K562 (cell line): ENCODE measurements around the gene NABP2. TPM values are rescaled to one million over a fixed set of nuclear protein-coding genes. Genes with fewer than 3 reads are reported as not detected.

ENCODE experiments used
- EGR1 ChIP-seq: fragments of 450-650 bp; conservative IDR thresholded peaks from 2 replicates; pipeline ENCODE4 v1.6.1; 2017; ENCODE audit warnings: mild to moderate bottlenecking
- ERF ChIP-seq: fragments of 450-650 bp; formaldehyde crosslinking; IDR thresholded peaks from 2 replicates; pipeline ENCODE4 v1.4.0; 2020; ENCODE audit warnings: mild to moderate bottlenecking, mixed read lengths
- EZH2 ChIP-seq: IDR thresholded peaks from 2 replicates; pipeline ENCODE4 v1.6.1; 2012; ENCODE audit warnings: low read depth, mild to moderate bottlenecking, inconsistent platforms, low read length, borderline replicate concordance
- FOS ChIP-seq: IDR thresholded peaks from 3 replicates; pipeline ENCODE4 v1.6.1; 2011; ENCODE audit not compliant: insufficient read length; ENCODE audit errors: extremely low read depth
- FOXJ2 ChIP-seq: fragments of 200-800 bp; sonication (Bioruptor generic); IDR thresholded peaks from 2 replicates; pipeline ENCODE4 v1.6.1; 2016; ENCODE audit warnings: missing genetic modification characterization, missing compliant biosample characterization
- GABPA ChIP-seq: fragments of 200-800 bp; sonication (Bioruptor generic); conservative IDR thresholded peaks from 2 replicates; pipeline ENCODE4 v1.6.1; 2016; ENCODE audit warnings: low read depth, missing genetic modification characterization, missing compliant biosample characterization
- L3MBTL2 ChIP-seq: fragments of 450-650 bp; IDR thresholded peaks from 2 replicates; pipeline ENCODE4 v1.6.1; 2016; ENCODE audit warnings: mild to moderate bottlenecking, moderate library complexity
- NFRKB ChIP-seq: fragments of 450-650 bp; IDR thresholded peaks from 2 replicates; pipeline ENCODE4 v1.6.1; 2016; ENCODE audit warnings: low read depth
- SLC30A9 ChIP-seq: fragments of 250-450 bp; sonication (Bioruptor Pico); IDR thresholded peaks from 2 replicates; pipeline ENCODE4 v1.8.0; 2022; ENCODE audit warnings: mild to moderate bottlenecking, moderate library complexity
- ZNF311 ChIP-seq: fragments of 250-450 bp; sonication (Bioruptor Pico); IDR thresholded peaks from 2 replicates; pipeline ENCODE4 v1.4.0; 2020; ENCODE audit warnings: mild to moderate bottlenecking, moderate library complexity
- polyA plus RNA-seq, 8 experiments: library from polyadenylated mRNA; depleted of rRNA in 4 of 8; stranded (reverse) in 5 of 8; unstranded in 3 of 8; fragments of >200 nt; fragmentation: Nextera tagmentation in 2 of 8; fragmentation: Illumina TruSeq in 1 of 8; extraction: Ambion mirVana in 2 of 8; extraction: Trizol in 1 of 8; gene quantifications; 2 replicates each; pipeline versions ENCODE4 v1.2.1 to v1.2.3, GENCODE V29; 2011 to 2014; ENCODE audit warnings: inconsistent platforms in 1 of 8, missing spikeins in 1 of 8
- total RNA-seq, 7 experiments: library from RNA; depleted of rRNA in 6 of 7; stranded (reverse); fragments of >200 nt in 6 of 7; fragmentation: Illumina TruSeq in 2 of 7; extraction: Trizol in 2 of 7; gene quantifications; 2 replicates each; pipeline versions ENCODE4 v1.2.1 to v1.2.3, GENCODE V29; 2011 to 2021; ENCODE audit warnings: low replicate concordance in 1 of 7
- TF ChIP-seq, protein P1 (sequence below): sonication (generic); formaldehyde crosslinking; IDR thresholded peaks from 2 replicates; pipeline ENCODE4 v1.8.0; 2022; ENCODE audit warnings: mild to moderate bottlenecking, missing genetic modification reagents
- TF ChIP-seq, protein P2 (sequence below), 2 experiments: fragments of 250-450 bp in 1 of 2; fragments of 450-650 bp in 1 of 2; sonication (Bioruptor Pico) in 1 of 2; IDR thresholded peaks; 2 replicates each; pipeline versions ENCODE4 v1.6.1 to v1.8.0; 2016 to 2021; ENCODE audit warnings: mild to moderate bottlenecking in 2 of 2, moderate library complexity in 2 of 2, missing compliant biosample characterization in 1 of 2, missing genetic modification characterization in 1 of 2
- TF ChIP-seq, protein P3 (sequence below): fragments of 250-450 bp; sonication (Bioruptor Pico); IDR thresholded peaks from 2 replicates; pipeline ENCODE4 v1.4.0; 2020; ENCODE audit warnings: borderline replicate concordance
- TF ChIP-seq, protein P4 (sequence below): fragments of 250-450 bp; sonication (Bioruptor Pico); IDR thresholded peaks from 2 replicates; pipeline ENCODE4 v1.4.0; 2020; ENCODE audit warnings: mild to moderate bottlenecking, moderate library complexity
- TF ChIP-seq, protein P5 (sequence below): fragments of 450-650 bp; formaldehyde crosslinking; IDR thresholded peaks from 2 replicates; pipeline ENCODE4 v1.4.0; 2020; ENCODE audit warnings: mild to moderate bottlenecking, moderate library complexity
- TF ChIP-seq, protein P6 (sequence below): fragments of 150-350 bp; IDR thresholded peaks from 2 replicates; pipeline ENCODE4 v1.6.1; 2014; ENCODE audit warnings: low read depth, mild to moderate bottlenecking, low read length, borderline replicate concordance

The NABP2 gene
- total and polyA plus RNA-seq, 9 of the 15 experiments (the other 6 are each of a cell fraction or from before 2014, with no cell fraction given) = 11.3 to 60.6 (median 43.5) TPM

DNA sequence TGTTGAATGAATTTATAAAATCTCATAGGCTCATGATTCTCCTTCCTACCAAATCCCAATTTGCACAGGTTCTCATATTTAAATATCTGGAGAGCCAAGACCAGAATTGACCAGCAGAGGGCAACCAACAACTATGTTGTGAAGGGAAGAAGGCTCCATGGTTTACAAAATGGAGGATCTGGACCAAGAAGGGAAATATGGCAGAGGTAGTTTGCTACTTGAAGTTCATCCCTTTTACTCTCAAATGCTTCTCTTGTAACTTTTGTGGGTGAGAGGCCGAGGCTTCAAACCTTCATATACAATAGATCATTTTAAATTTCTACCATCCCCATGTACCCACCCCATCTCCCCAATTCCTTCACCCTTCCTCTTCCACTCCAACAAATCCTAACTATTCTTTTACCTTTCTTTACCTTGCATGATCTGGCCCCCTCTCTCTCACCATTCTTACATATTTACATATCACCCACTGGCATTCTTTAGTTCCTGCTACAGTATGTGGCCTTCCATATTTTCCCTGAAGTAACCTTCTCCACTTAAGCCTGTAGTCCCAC, 31.0 kb upstream of the NABP2 start (continued):
- TF ChIP-seq, protein P1, sequence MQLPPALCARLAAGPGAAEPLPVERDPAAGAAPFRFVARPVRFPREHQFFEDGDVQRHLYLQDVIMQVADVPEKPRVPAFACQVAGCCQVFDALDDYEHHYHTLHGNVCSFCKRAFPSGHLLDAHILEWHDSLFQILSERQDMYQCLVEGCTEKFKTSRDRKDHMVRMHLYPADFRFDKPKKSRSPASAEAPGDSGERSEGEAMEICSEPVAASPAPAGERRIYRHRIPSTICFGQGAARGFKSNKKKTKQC (CRISPR knock-in tag) = no peak
- TF ChIP-seq ERF (CRISPR knock-in tag) (no peak), EGR1 (no peak), FOS (no peak), GABPA (no peak), SLC30A9 (CRISPR knock-in tag) (no peak), EZH2 (no peak), FOXJ2 (tag) (no peak), ZNF311 (no peak), L3MBTL2 (peak; percentile 22; the same call in 1 of the 2 replicates), NFRKB (peak; percentile 68)
- TF ChIP-seq, protein P2, sequence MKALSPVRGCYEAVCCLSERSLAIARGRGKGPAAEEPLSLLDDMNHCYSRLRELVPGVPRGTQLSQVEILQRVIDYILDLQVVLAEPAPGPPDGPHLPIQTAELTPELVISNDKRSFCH (CRISPR knock-in tag; IDR thresholded peaks at IDR 0.05) = no peak
- TF ChIP-seq, protein P2 (tag; IDR thresholded peaks at IDR 0.05) = no peak
- TF ChIP-seq, protein P3, sequence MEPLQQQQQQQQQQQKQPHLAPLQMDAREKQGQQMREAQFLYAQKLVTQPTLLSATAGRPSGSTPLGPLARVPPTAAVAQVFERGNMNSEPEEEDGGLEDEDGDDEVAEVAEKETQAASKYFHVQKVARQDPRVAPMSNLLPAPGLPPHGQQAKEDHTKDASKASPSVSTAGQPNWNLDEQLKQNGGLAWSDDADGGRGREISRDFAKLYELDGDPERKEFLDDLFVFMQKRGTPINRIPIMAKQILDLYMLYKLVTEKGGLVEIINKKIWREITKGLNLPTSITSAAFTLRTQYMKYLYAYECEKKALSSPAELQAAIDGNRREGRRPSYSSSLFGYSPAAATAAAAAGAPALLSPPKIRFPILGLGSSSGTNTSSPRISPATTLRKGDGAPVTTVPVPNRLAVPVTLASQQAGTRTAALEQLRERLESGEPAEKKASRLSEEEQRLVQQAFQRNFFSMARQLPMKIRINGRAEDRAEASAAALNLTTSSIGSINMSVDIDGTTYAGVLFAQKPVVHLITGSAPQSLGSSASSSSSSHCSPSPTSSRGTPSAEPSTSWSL (CRISPR knock-in tag) = no peak
- TF ChIP-seq, protein P4, sequence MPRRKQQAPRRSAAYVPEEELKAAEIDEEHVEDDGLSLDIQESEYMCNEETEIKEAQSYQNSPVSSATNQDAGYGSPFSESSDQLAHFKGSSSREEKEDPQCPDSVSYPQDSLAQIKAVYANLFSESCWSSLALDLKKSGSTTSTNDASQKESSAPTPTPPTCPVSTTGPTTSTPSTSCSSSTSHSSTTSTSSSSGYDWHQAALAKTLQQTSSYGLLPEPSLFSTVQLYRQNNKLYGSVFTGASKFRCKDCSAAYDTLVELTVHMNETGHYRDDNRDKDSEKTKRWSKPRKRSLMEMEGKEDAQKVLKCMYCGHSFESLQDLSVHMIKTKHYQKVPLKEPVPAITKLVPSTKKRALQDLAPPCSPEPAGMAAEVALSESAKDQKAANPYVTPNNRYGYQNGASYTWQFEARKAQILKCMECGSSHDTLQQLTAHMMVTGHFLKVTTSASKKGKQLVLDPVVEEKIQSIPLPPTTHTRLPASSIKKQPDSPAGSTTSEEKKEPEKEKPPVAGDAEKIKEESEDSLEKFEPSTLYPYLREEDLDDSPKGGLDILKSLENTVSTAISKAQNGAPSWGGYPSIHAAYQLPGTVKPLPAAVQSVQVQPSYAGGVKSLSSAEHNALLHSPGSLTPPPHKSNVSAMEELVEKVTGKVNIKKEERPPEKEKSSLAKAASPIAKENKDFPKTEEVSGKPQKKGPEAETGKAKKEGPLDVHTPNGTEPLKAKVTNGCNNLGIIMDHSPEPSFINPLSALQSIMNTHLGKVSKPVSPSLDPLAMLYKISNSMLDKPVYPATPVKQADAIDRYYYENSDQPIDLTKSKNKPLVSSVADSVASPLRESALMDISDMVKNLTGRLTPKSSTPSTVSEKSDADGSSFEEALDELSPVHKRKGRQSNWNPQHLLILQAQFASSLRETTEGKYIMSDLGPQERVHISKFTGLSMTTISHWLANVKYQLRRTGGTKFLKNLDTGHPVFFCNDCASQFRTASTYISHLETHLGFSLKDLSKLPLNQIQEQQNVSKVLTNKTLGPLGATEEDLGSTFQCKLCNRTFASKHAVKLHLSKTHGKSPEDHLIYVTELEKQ (CRISPR knock-in tag) = no peak
- TF ChIP-seq, protein P5, sequence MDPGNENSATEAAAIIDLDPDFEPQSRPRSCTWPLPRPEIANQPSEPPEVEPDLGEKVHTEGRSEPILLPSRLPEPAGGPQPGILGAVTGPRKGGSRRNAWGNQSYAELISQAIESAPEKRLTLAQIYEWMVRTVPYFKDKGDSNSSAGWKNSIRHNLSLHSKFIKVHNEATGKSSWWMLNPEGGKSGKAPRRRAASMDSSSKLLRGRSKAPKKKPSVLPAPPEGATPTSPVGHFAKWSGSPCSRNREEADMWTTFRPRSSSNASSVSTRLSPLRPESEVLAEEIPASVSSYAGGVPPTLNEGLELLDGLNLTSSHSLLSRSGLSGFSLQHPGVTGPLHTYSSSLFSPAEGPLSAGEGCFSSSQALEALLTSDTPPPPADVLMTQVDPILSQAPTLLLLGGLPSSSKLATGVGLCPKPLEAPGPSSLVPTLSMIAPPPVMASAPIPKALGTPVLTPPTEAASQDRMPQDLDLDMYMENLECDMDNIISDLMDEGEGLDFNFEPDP (CRISPR knock-in tag) = no peak
- TF ChIP-seq, protein P6, sequence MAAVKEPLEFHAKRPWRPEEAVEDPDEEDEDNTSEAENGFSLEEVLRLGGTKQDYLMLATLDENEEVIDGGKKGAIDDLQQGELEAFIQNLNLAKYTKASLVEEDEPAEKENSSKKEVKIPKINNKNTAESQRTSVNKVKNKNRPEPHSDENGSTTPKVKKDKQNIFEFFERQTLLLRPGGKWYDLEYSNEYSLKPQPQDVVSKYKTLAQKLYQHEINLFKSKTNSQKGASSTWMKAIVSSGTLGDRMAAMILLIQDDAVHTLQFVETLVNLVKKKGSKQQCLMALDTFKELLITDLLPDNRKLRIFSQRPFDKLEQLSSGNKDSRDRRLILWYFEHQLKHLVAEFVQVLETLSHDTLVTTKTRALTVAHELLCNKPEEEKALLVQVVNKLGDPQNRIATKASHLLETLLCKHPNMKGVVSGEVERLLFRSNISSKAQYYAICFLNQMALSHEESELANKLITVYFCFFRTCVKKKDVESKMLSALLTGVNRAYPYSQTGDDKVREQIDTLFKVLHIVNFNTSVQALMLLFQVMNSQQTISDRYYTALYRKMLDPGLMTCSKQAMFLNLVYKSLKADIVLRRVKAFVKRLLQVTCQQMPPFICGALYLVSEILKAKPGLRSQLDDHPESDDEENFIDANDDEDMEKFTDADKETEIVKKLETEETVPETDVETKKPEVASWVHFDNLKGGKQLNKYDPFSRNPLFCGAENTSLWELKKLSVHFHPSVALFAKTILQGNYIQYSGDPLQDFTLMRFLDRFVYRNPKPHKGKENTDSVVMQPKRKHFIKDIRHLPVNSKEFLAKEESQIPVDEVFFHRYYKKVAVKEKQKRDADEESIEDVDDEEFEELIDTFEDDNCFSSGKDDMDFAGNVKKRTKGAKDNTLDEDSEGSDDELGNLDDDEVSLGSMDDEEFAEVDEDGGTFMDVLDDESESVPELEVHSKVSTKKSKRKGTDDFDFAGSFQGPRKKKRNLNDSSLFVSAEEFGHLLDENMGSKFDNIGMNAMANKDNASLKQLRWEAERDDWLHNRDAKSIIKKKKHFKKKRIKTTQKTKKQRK = no peak
